Measurements from ENCODE around the gene DNAJB1. TPM values are rescaled to one million over a fixed set of nuclear protein-coding genes. Genes with fewer than 3 reads are reported as not detected.

DNAJB1 gene
- total and polyA plus RNA-seq, 2 of the 13 experiments (the other 11 are each of a cell fraction or from before 2014, with no cell fraction given), result 87.5 to 97.3 TPM

GRCh38 chr19:14496029-14496833 lies 22.0 kb downstream of the DNAJB1 start, which contains the start of gene GIPC1 (continued):
- TF ChIP-seq HNF4G (IDR thresholded peaks at IDR 0.05; ENCODE audit: borderline replicate concordance, low read depth, low read length) (no peak; the same call in 1 of the 2 replicates), HNF4G (CRISPR knock-in tag; IDR thresholded peaks at IDR 0.05; ENCODE audit: borderline replicate concordance, low read depth) (no peak), ZNF136 (CRISPR knock-in tag; IDR thresholded peaks at IDR 0.05; ENCODE audit: low read depth) (0 out of 2 replicates have a peak, but pooled peaks have one; percentile 31), TFDP2 (CRISPR knock-in tag; IDR thresholded peaks at IDR 0.05) (peak; percentile 87), ZNF276 (CRISPR knock-in tag; IDR thresholded peaks at IDR 0.05; ENCODE audit: low read depth) (0 out of 2 replicates have a peak, but pooled peaks have one; percentile 50), AKAP8 (CRISPR knock-in tag; IDR thresholded peaks at IDR 0.05) (no peak), WIZ (CRISPR knock-in tag; IDR thresholded peaks at IDR 0.05) (no peak), BCL3 (CRISPR knock-in tag; IDR thresholded peaks at IDR 0.05) (0 out of 2 replicates have a peak, but pooled peaks have one; percentile 22), FOXK2 (IDR thresholded peaks at IDR 0.05) (peak; percentile 96), THAP11 (CRISPR knock-in tag; IDR thresholded peaks at IDR 0.05) (peak; percentile 88), GTF3A (CRISPR knock-in tag; conservative IDR thresholded peaks at IDR 0.05) (no peak), TCF7 (IDR thresholded peaks at IDR 0.05; ENCODE audit: low read depth) (no peak), CENPX (CRISPR knock-in tag; IDR thresholded peaks at IDR 0.05) (no peak), CEBPG (CRISPR knock-in tag; IDR thresholded peaks at IDR 0.05) (no peak; the same call in 1 of the 2 replicates)
- TF ChIP-seq, protein P1, sequence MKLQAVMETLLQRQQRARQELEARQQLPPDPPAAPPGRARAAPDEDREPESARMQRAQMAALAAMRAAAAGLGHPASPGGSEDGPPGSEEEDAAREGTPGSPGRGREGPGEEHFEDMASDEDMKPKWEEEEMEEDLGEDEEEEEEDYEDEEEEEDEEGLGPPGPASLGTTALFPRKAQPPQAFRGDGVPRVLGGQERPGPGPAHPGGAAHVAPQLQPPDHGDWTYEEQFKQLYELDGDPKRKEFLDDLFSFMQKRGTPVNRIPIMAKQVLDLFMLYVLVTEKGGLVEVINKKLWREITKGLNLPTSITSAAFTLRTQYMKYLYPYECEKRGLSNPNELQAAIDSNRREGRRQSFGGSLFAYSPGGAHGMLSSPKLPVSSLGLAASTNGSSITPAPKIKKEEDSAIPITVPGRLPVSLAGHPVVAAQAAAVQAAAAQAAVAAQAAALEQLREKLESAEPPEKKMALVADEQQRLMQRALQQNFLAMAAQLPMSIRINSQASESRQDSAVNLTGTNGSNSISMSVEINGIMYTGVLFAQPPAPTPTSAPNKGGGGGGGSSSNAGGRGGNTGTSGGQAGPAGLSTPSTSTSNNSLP (IDR thresholded peaks at IDR 0.05; ENCODE audit: low read depth, low read length), result 0 out of 2 replicates have a peak, but pooled peaks have one; percentile 12
- TF ChIP-seq, protein P2, sequence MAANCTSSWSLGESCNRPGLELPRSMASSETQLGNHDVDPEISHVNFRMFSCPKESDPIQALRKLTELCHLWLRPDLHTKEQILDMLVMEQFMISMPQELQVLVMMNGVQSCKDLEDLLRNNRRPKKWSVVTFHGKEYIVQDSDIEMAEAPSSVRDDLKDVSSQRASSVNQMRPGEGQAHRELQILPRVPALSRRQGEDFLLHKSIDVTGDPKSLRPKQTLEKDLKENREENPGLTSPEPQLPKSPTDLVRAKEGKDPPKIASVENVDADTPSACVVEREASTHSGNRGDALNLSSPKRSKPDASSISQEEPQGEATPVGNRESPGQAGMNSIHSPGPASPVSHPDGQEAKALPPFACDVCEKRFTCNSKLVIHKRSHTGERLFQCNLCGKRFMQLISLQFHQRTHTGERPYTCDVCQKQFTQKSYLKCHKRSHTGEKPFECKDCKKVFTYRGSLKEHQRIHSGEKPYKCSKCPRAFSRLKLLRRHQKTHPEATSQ (CRISPR knock-in tag; IDR thresholded peaks at IDR 0.05; ENCODE audit: borderline replicate concordance), result no peak
- TF ChIP-seq, protein P3, sequence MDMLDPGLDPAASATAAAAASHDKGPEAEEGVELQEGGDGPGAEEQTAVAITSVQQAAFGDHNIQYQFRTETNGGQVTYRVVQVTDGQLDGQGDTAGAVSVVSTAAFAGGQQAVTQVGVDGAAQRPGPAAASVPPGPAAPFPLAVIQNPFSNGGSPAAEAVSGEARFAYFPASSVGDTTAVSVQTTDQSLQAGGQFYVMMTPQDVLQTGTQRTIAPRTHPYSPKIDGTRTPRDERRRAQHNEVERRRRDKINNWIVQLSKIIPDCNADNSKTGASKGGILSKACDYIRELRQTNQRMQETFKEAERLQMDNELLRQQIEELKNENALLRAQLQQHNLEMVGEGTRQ (IDR thresholded peaks at IDR 0.05; ENCODE audit: low read depth, low read length), result peak; percentile 92
- TF ChIP-seq, protein P3 (CRISPR knock-in tag; IDR thresholded peaks at IDR 0.05; ENCODE audit: borderline replicate concordance), result peak; percentile 92; the same call in 1 of the 2 replicates
